SU-DHL-6 (cell line): ENCODE measurements around the gene FBXO24.

Experiments
- H2AFZ ChIP-seq: fragments of 200-600 bp; sonication (generic); 2 replicates; pipeline ENCODE4 v1.6.1; 2014; ENCODE audit warnings: low read depth, mild to moderate bottlenecking, moderate library complexity, mixed read lengths, antibody characterized with exemption, low read length; ENCODE audit not compliant: severe bottlenecking
- H3F3A ChIP-seq: fragments of 200-600 bp; shearing (Covaris generic); 2 replicates; pipeline ENCODE4 v1.6.0; 2016; ENCODE audit warnings: antibody characterized with exemption, mild to moderate bottlenecking; ENCODE audit not compliant: insufficient read depth
- H3K27ac ChIP-seq: fragments of 200-600 bp; sonication (generic); 2 replicates; pipeline ENCODE4 v1.5.1; 2016; ENCODE audit warnings: low read depth, mild to moderate bottlenecking, low read length, moderate library complexity, mixed read lengths
- H3K27me3 ChIP-seq: fragments of 200-600 bp; sonication (generic), shearing (Covaris generic); 2 replicates; pipeline ENCODE4 v1.6.0; 2014; ENCODE audit warnings: mild to moderate bottlenecking, low read length
- H3K36me3 ChIP-seq: fragments of 200-600 bp; sonication (generic); 2 replicates; pipeline ENCODE4 v1.6.1; 2014; ENCODE audit warnings: mild to moderate bottlenecking, low read length, mixed read lengths
- H3K4me2 ChIP-seq: fragments of 300-600, 200-600 bp; shearing (Covaris generic), sonication (generic); 2 replicates; pipeline ENCODE4 v1.6.0; 2014; ENCODE audit warnings: low read length, low read depth, mild to moderate bottlenecking; ENCODE audit not compliant: poor library complexity, severe bottlenecking
- H3K4me3 ChIP-seq: fragments of 200-600 bp; sonication (generic); 2 replicates; pipeline ENCODE4 v1.5.1; 2014; ENCODE audit warnings: antibody characterized with exemption, low read length, mild to moderate bottlenecking, mixed read lengths; ENCODE audit not compliant: insufficient read depth, poor library complexity, severe bottlenecking
- H3K79me2 ChIP-seq: fragments of 200-600 bp; sonication (generic); 2 replicates; pipeline ENCODE4 v1.6.1; 2014; ENCODE audit warnings: mild to moderate bottlenecking, low read length, moderate library complexity; ENCODE audit not compliant: insufficient read depth
- H3K9ac ChIP-seq: fragments of 200-600 bp; sonication (generic); 2 replicates; pipeline ENCODE4 v1.7.0; 2014; ENCODE audit warnings: mild to moderate bottlenecking, low read length
- H3K9me2 ChIP-seq: fragments of 200-600 bp; sonication (generic); replicated peaks from 2 replicates; pipeline ENCODE4 v1.6.1; 2014; ENCODE audit warnings: low read length; ENCODE audit not compliant: insufficient read depth
- H3K9me3 ChIP-seq: fragments of 200-600 bp; sonication (generic); 2 replicates; pipeline ENCODE4 v1.6.1; 2014; ENCODE audit warnings: low read length, mixed read lengths; ENCODE audit not compliant: insufficient read depth
- H4K20me1 ChIP-seq: fragments of 200-600 bp; sonication (generic); 2 replicates; pipeline ENCODE4 v1.6.1; 2014; ENCODE audit warnings: low read depth, mild to moderate bottlenecking, antibody characterized with exemption, low read length, moderate library complexity, mixed read lengths
- CTCF ChIP-seq: fragments of 200-600 bp; sonication (generic); IDR thresholded peaks from one replicate; pipeline ENCODE4 v1.5.1; 2017; ENCODE audit warnings: antibody characterized with exemption, mild to moderate bottlenecking, low read length, moderate library complexity; ENCODE audit not compliant: insufficient read depth, poor library complexity, severe bottlenecking
- EZH2phosphoT487 ChIP-seq: fragments of 200-600 bp; sonication (generic), shearing (Covaris generic); conservative IDR thresholded peaks from 2 replicates; pipeline ENCODE4 v1.6.1; 2018; ENCODE audit warnings: mild to moderate bottlenecking, antibody characterized with exemption, low read length, moderate library complexity, mixed read lengths

The FBXO24 gene

GRCh38 chr7:100607111-100607510 is 21.0 kb downstream of the FBXO24 start:
- TF ChIP-seq EZH2phosphoT487 (no peak), CTCF (no peak)
- H3K27me3 ChIP-seq = no peaks in the 10 kb centered on the region
- H3K9ac ChIP-seq = no peak overlapping the region
- no peaks in the 10 kb centered on the region for H3K9me3 ChIP-seq
- peaks cover 6% of the 10 kb centered on the region; the same call in 1 of the 2 replicates for H3F3A ChIP-seq
- H3K4me2 ChIP-seq = no peak overlapping the region
- H3K9me2 ChIP-seq = no peaks in the 10 kb centered on the region
- H2AFZ ChIP-seq = no peak overlapping the region
- H3K4me3 ChIP-seq = no peak overlapping the region
- H3K36me3 ChIP-seq = no peaks in the 10 kb centered on the region
- no peak overlapping the region for H3K27ac ChIP-seq
- no peaks in the 10 kb centered on the region for H4K20me1 ChIP-seq
- no peaks in the 10 kb centered on the region for H3K79me2 ChIP-seq

- Histone ChIP-seq H3K9me2 (no peaks in the 10 kb centered on the region), H3K9me3 (no peaks in the 10 kb centered on the region), H3K4me3 (no peak overlapping the region), H3K27me3 (no peaks in the 10 kb centered on the region), H3K4me2 (no peak overlapping the region), H3K79me2 (no peaks in the 10 kb centered on the region), H3K27ac (no peak overlapping the region), H3K36me3 (no peaks in the 10 kb centered on the region), H2AFZ (no peak overlapping the region), H3F3A (peaks cover 6% of the 10 kb centered on the region; the same call in 1 of the 2 replicates), H4K20me1 (no peaks in the 10 kb centered on the region), H3K9ac (no peak overlapping the region)
- TF ChIP-seq EZH2phosphoT487 = no peak
- TF ChIP-seq CTCF = no peak
These were observed 23.8 kb downstream of the FBXO24 start for GRCh38 chr7:100609958-100610357.

GRCh38 chr7:100611983-100612729 is 26.0 kb downstream of the FBXO24 start, which contains the start of gene MOSPD3:
Gene MOSPD3, plus strand, starts transcription at chr7:100612540. Its CDS starts 252 bp downstream, at chr7:100612792.
- peak within 1 kb of the TSS; percentile 90 for H3K27ac ChIP-seq
- H3K4me2 ChIP-seq = peak within 1 kb of the TSS; percentile 78
- no peaks in the 10 kb centered on the region for H3K27me3 ChIP-seq
- H2AFZ ChIP-seq = peak within 1 kb of the TSS; percentile 88
- TF ChIP-seq CTCF = no peak
- no peak for TF ChIP-seq EZH2phosphoT487
- H3K79me2 ChIP-seq = no peaks in the 10 kb centered on the region
- peak within 1 kb of the TSS; percentile 68 for H3K4me3 ChIP-seq
- no peaks in the 10 kb centered on the region for H3K36me3 ChIP-seq
- no peaks in the 10 kb centered on the region for H3K9me2 ChIP-seq
- H3F3A ChIP-seq = peaks cover 6% of the 10 kb centered on the region; the same call in 1 of the 2 replicates
- no peaks in the 10 kb centered on the region for H3K9me3 ChIP-seq
- H4K20me1 ChIP-seq = no peaks in the 10 kb centered on the region
- peak within 1 kb of the TSS; percentile 64 for H3K9ac ChIP-seq
